GF-D8 (cell line): ENCODE measurements around the gene PTCHD4.

Experiments used
- DNase-seq: peaks from one replicate; lab custom pipeline; 2025; lab: John Stamatoyannopoulos, UW

PTCHD4 gene

GRCh38 chr6:48099713-48100587 lies 11.0 kb downstream of the PTCHD4 start:
- DNase-seq: no peak

DNA sequence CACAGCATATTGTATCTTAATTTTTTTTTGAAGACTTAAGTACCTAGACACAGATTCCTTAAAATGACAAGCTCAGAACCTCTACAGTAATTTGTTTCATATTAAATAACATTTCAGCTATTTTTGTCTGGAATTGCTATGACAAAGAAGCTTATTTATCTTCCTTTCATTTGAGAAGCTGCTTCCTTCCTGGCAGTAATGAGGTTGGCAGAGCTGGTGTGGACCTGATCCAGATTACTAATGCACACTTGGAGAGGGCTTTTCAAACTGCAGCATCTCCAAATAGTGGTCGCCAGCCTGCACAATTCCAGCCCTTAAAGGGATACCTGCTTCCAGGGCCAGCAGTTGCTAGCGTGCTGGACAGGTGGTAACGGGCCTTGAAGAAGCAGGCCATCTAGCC lies 12.1 kb downstream of the PTCHD4 start:
- DNase-seq: no peak

DNA sequence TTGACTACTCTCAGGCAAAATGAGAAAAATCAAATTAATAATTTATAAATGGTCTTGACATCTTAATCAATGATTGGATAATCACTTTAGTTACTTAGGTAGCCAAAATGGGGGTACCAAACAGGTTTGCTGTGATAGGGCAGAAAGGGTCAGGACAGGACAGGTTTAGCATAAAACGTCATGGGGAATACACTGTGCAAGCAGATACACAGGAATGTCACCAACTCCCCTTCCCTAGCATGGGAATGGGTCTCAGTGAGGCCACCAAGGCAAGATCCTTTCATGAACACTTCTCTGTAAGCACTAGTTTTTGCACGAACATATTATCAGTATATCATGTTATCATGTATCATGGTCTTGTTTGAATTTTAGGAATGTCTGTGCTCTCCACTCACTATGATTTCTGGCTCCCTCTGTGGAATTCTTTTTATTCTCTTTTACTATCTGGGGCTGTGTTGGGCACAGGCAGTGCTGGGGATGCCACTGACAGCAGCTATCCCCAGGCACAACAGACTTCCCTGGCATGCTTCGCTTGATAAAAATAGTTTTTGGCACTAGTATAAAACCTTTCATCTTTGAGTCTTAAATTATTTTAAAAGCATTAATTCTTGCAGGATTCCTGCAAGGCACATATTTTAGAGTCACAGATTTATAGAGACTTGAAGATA lies 18.3 kb downstream of the PTCHD4 start:
- no peak for DNase-seq

GRCh38 chr6:48090546-48090945 lies 20.5 kb downstream of the PTCHD4 start:
- DNase-seq: no peak

- DNase-seq: no peak
These were observed 23.5 kb downstream of the PTCHD4 start for GRCh38 chr6:48087448-48087847.

GRCh38 chr6:48086187-48086586 lies 24.8 kb downstream of the PTCHD4 start:
- no peak for DNase-seq

- no peak for DNase-seq
These were observed 25.8 kb downstream of the PTCHD4 start for GRCh38 chr6:48085131-48085741.

- DNase-seq: no peak
These were observed 26.8 kb downstream of the PTCHD4 start for GRCh38 chr6:48084201-48084600.

GRCh38 chr6:48080227-48081009 lies 30.6 kb downstream of the PTCHD4 start:
- no peak for DNase-seq

- no peak for DNase-seq
These were observed 32.9 kb downstream of the PTCHD4 start for GRCh38 chr6:48078120-48078519.

GRCh38 chr6:48075181-48075580 lies 35.8 kb downstream of the PTCHD4 start:
- DNase-seq: no peak

- DNase-seq: no peak
These were observed 36.8 kb downstream of the PTCHD4 start for GRCh38 chr6:48073976-48074767.

GRCh38 chr6:48071833-48072232 lies 39.2 kb downstream of the PTCHD4 start:
- DNase-seq: no peak

DNA sequence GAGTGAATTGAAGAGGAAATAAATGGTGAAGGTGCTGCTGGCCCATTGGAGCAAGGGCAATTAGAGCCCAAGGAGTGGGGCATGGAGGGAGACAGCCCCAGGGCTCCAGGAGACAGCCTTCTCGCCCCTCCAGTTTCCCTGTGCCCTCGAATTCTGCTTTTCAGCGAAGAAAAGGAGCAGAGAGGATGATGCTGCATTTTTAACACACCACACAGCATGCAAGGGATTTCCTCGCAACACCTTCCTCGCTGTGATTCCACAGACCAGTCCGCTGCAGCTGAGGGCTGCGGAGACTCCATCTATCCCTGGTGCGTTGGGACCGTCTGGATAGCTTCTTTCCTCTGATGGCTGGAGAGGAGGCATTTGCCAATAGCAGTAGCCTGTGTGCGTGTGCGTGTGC lies 41.7 kb downstream of the PTCHD4 start:
- DNase-seq: no peak

DNA sequence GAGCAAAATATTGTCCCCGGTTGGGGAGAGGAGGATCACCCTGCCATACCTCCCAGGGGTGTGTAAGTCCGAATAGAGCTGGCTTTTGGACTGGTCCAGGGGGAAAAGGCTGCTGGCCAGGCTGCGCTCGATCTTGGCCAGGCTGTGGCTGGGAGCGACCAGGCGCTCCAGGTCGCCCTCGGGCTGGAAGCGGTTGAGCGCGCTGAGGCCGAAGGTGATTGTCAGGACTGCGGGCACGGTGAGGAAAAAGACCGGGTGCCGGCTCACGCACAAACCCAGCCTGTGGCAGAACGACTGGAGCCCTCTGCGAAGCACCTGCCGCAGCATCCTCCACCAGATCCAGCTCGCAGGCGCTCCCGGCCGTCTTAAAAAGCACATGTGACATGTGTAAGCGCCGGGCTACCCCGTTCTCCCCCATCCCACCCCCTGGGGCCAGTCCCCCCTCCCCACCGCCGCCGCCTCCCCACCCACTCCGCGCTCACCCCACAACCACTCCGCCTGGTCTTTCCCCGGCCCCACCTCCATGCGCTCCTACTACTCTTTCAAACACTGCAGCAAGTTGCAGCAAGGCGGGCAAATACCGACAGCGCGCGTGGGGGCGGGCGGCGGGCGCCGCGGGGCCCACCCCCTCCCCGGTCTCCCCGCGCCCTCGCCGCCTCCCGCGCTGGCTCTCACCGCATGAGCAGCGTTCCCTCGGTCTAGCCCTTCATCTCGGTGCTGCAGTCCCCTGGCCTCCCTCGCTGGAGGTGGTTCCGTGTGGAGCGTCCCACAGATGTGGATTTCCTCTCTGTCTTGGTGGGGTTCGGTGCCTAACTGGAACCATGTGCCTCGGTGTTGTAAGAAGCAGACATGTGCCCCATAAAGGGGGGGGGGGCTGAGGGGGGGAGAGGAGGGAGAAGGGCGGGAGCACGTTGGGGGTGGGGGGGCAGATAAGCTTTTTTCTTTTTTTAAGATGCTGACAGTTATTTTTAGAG lies 42.4 kb downstream of the PTCHD4 start:
- DNase-seq: no peak

- DNase-seq: no peak
These were observed 43.1 kb downstream of the PTCHD4 start for GRCh38 chr6:48067886-48068277.

DNA sequence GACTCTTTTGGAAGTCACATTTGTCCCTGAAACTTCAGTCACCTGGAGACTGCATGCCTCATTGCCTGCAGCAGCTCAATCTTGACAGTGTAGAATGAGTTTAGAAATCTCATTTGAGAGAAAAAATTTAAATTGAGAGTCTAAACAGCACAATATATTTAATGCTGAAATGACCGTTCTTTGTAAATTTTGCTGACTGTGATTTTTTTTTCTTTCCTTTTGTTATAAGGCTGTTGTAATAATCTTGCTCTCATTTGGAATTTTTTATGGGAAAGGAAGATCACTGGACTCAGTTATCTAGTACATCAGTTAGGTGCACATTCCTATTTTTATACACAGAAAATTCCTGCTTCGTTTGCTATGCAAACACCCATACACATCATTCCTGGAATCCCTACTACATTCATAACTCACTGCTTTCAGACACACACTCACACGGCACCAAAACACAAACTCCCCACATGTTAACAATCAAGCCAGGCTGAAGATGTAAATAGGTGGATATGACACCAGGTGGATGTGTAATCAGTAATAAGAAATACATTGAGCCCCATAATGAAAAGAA lies 43.8 kb downstream of the PTCHD4 start:
- DNase-seq: no peak

DNA sequence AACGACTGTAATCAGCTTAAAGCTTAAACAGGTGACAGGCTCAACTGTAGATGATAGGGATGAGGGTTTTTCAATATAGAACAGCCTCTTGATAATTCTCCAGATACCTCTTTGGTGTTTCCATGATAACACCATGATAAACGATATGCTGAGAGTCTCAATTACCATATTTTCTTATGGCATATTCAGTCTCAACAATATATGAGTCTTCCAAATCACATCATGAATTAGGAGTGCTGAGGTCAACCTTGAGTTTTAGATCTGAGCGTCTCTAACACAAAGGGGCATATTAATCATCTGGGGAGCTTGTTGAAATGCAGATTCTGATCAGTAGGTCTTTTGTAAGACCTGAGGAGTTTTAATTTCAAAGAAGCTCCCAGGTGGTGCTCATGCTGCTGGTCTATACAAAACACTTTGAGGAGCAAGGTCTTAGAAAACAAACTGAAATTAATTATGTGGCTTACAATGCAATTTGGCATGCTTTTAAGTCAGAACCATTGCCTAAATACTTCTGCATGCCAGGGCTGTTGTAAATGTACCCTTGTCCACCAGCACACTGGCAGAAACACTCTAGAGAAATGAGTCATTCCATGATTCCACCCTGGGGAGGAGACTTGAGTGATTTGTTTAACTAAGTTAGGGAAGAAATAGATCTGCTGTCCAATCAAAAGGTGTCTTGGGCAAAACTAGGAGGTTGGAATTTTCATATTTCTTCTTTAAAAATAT lies 49.6 kb downstream of the PTCHD4 start:
- no peak for DNase-seq
